ENCODE results near the gene NKX2-4.

The NKX2-4 gene

GRCh38 chr20:21393816-21394519 is 3.4 kb downstream of the NKX2-4 start:
- DNase-seq (ENCODE audit: low read depth): no peak
- H3K4me3 ChIP-seq (ENCODE audit: low read depth, low read length): no peak overlapping the region
- TF ChIP-seq CTCF (IDR thresholded peaks at IDR 0.05; ENCODE audit: insufficient read depth, low read depth, low read length, missing control alignments): no peak

GRCh38 chr20:21393166-21393565 is 4.2 kb downstream of the NKX2-4 start:
- no peak for DNase-seq (ENCODE audit: low read depth)
- TF ChIP-seq CTCF (IDR thresholded peaks at IDR 0.05; ENCODE audit: insufficient read depth, low read depth, low read length, missing control alignments): no peak
- no peak overlapping the region for H3K4me3 ChIP-seq (ENCODE audit: low read depth, low read length)

- H3K4me3 ChIP-seq (ENCODE audit: low read depth, low read length): no peak overlapping the region
- TF ChIP-seq CTCF (IDR thresholded peaks at IDR 0.05; ENCODE audit: insufficient read depth, low read depth, low read length, missing control alignments): no peak
- DNase-seq (ENCODE audit: low read depth): no peak
Observed at GRCh38 chr20:21391972-21392352, 5.4 kb downstream of the NKX2-4 start.

GRCh38 chr20:21391185-21391971 is 5.9 kb downstream of the NKX2-4 start:
- no peak for DNase-seq (ENCODE audit: low read depth)
- no peak for TF ChIP-seq CTCF (IDR thresholded peaks at IDR 0.05; ENCODE audit: insufficient read depth, low read depth, low read length, missing control alignments)
- H3K4me3 ChIP-seq (ENCODE audit: low read depth, low read length): no peak overlapping the region

- no peak for TF ChIP-seq CTCF (IDR thresholded peaks at IDR 0.05; ENCODE audit: insufficient read depth, low read depth, low read length, missing control alignments)
- DNase-seq (ENCODE audit: low read depth): no peak
- no peak overlapping the region for H3K4me3 ChIP-seq (ENCODE audit: low read depth, low read length)
Observed at GRCh38 chr20:21390768-21391167, 6.6 kb downstream of the NKX2-4 start.

GRCh38 chr20:21389368-21389767 is 8.0 kb downstream of the NKX2-4 start:
- no peak overlapping the region for H3K4me3 ChIP-seq (ENCODE audit: low read depth, low read length)
- DNase-seq (ENCODE audit: low read depth): no peak
- no peak for TF ChIP-seq CTCF (IDR thresholded peaks at IDR 0.05; ENCODE audit: insufficient read depth, low read depth, low read length, missing control alignments)

All from GM12865 (cell line).